Measurements from ENCODE around the gene KCNA3. TPM values are rescaled to one million over a fixed set of nuclear protein-coding genes. Genes with fewer than 3 reads are reported as not detected.
"Not testable (repeated sequence)": the region's sequence is repeated elsewhere in the genome, so short reads cannot be mapped to it uniquely, and the experiment has no call there.

Gene KCNA3
- total RNA-seq, 1 donor from 2014 or later, result 0.90 TPM

DNA sequence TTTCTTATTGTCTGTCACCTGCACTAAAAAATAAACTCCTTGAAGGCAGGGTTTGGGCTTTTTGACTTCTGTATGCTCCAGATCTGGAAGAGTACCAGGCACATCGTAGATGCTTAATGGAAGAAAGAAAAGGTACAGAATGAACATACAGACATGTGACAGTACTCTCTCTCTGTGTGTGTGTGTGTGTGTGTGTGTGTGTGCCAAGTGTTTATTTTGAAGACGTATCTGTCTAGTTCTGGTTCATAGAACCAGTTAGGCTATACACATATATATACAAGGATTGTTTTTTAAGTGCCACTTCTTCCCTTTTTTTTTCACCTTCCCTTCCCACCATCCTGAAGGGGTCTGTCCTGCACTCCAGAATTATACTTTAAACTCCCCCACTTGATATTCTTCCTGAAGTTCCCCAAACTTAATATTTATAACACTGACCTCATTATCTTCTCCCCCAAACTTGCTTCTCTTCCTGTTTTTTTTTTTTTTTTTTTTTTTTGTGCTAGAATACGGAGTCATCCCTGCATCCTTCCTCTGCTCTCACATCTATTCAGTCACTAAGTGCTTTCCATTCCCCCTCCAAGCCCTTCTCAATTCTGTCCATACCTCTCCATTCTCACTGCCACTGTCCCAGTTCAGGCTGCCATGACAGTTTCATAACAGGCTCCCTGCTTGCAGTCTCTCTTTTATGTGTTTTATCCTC lies 5.4 kb upstream of the KCNA3 start:
- DNase-seq (ENCODE audit: low spot score), result no peak

DNA sequence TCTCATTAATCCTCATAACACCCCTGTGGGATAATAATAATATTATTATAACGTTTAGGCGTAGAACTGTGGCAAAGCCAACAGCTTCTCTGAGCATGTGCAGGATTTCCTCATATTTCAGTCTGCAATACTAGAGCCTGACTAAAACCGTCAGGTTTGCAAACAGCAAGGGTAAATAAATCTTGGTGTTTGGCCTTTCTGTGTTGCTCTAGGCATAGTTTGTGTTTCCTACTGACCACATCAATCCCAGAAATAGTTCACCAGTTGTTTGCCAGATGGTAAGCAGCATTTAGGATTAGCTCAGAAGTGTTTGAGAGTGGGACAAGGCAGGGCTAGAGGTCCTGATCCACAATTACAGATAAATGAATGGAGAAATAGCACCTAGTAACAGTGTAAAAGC lies 2.8 kb upstream of the KCNA3 start:
- no peak for DNase-seq (ENCODE audit: low spot score)

DNA sequence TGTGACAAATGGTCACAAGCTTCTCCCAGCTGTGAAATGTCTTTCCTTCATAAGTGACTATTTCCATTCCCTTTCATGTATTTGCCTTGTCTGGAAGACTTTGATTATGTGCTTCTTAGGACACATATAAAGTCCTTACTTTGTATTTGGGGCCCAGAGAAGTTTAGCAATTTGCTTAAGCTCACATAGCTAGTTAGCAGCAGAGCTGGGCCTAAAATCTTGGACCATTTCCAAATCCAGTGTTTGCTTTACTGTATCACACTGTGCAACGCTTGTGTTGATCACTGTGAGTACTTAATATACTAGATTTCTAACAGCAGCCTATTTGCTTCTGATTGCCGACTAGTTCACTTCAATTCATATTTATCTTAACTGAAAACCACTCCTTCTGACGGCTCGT lies 2.2 kb upstream of the KCNA3 start:
- no peak for DNase-seq (ENCODE audit: low spot score)

DNA sequence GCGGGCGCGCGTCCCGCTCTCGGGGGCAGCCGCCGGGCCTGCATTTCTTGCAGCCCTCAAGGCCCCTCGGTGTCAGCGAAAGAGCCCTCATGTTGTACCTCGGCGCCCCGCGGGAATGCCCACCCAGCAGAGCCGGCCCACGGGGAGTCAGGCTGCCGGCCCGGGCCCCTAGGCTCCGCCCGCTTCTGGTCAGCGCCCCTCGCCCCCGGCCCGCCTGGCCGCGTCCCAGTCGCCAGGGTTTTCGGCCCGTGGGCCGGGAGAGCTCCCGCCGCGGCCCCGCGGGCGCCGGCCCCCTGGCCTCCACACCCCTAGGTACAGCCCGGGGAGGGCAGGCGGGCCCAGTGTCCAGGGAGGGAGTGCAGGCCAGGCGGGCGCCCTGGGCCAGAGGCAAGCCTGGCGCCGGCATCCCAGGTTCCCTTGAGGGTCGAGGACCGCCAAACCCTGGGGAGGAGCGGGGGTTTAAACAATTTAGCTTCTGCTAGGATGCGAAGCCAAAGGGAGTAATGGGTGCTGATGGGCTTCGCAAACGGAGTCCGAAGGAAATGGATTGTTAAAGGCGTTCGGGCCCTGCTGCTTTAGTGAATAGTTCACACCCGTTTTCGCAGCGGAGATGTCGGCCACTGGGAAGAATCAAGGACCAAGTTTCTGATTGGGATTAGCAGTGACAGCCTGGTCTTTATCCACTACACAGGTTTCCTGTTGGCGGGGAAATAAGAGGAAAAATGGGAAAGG lies 486 bp upstream of the KCNA3 start:
- no peak for DNase-seq (ENCODE audit: low spot score)

DNA sequence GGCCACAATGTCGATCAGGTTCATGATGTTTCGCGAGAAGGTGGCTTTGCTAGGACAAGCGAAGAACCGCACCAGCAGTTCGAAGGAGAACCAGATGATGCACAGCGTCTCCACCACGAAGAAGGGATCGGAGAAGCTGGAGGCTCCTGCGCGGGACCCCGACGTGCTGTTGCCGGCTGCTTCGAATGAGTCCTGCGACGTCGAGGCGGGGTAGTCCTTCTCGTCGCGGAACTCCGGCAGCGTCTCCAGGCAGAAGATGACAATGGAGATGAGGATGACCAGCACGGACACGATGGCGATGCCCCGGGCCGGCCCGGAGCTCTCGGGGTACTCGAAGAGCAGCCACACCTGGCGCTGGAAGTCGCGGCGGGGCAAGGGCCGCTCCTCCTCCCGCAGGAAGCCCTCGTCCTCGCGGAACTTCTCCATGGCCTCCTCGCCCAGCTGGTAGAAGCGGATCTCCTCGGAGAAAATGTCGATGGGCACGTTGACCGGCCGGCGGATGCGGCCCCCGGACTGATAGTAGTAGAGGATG lies 869 bp downstream of the KCNA3 start:
- DNase-seq (ENCODE audit: low spot score), result no peak

DNA sequence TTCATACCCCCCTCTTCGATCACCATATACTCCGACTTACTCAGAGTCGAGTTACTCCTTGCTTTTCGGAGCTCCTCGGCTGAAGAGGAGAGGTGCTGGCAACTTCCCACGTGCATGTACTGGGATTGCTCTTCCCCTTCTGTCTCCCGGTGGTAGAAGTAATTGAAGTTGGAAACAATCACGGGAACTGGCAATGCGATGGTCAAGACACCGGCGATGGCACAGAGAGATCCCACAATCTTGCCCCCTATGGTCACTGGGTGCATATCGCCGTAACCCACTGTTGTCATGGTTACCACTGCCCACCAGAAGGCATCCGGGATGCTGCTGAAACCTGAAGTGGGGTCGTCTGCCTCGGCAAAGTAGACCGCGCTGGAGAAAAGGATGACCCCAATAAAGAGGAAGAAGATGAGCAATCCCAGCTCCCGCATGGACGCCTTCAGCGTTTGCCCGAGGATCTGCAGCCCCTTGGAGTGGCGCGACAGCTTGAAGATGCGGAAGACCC lies 1.5 kb downstream of the KCNA3 start:
- no peak for DNase-seq (ENCODE audit: low spot score)

DNA sequence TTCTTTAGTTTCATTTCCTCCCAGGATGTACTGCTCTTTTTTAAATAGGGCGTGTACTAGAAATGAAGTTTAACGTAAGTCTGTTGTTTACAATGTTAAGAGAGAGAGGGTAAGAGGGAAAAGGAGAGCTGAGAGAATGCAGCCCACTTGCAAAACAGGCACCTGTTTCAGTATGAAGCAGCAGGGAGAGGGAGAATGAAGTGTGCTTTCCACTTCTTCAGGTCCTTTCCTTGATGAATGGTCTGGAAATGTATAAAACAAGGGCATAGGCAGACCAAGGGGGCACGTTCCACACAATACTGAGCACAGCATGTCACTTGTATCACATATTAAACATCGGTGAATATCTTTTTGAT lies 2.0 kb downstream of the KCNA3 start:
- DNase-seq (ENCODE audit: low spot score), result no peak

DNA sequence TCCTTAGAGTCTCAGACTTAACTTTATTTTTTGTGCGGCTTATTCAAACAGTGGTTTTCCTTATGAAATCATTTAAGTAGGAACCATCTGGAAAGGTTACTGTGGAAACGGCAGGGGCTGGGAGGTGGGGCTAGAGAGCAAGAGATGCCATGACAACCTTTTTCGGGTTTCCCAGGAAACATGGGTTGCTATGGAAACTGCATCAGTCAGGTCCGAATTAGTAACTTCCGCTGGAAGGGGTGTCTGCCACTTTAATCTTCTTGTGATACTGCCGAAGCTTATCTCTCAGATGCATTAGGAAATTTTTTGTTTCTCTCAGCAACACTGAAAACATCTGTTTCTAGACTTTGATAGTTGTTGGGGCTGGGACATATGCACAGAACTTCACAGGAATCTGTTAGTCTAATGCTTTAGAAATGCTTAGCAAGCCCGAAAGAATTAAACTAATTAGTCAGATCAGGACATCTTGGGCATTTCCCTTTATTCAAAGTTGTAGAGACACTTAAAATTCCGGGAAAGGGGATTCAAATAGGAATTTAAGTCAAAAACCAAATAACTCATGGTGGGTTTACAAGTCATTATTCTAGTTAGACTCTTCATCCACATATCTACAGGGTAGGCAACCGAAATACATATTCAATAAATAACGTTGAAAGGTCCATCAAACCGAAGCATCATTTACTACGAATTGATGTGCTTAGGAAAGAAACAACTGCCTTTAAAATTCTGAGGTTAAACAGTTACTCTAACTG lies 2.6 kb downstream of the KCNA3 start:
- DNase-seq (ENCODE audit: low spot score), result no peak

DNA sequence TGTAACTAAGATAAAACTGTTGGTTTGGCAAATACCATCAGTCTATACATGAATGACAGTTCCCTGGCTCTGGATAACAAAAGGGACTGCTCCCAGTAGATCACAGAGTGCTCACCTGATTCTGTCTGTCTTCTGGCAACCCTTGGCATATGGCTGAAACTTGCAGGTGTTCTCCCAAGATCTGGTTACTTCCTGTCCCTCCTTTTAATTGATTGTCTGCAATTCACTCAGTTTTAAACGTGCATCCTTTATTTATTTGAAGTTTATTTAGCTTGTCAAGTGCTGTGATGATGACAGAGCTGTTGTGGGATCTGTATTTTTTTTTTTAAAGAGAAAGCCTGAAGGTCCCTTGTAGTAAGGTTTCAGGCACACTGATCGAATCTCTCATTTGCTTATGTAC lies 3.4 kb downstream of the KCNA3 start:
- DNase-seq (ENCODE audit: low spot score), result no peak

- no peak for DNase-seq (ENCODE audit: low spot score)
Measured at GRCh38 chr1:110668549-110668948, 6.2 kb downstream of the KCNA3 start.

GRCh38 chr1:110667776-110668175 lies 7.0 kb downstream of the KCNA3 start:
- no peak for DNase-seq (ENCODE audit: low spot score)

DNA sequence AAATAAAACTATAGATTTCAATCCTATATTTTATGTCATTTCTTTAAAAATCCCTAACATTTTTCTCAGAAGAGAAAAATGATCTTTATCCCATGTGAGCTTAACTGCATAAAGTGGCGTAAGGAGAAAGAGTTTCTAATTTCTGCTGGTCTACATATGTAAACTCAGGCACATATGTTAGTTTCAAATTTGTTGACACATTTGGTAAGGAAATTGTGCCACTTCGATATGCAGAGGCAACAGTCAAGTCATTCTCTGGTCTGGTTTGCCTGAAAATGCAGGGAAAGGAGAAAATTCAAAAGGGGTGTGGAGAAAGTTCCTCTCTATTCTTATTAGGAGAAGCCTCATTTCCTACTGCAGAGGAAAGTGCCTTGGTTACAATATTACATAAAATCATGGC lies 11.5 kb downstream of the KCNA3 start:
- DNase-seq (ENCODE audit: low spot score), result no peak

DNA sequence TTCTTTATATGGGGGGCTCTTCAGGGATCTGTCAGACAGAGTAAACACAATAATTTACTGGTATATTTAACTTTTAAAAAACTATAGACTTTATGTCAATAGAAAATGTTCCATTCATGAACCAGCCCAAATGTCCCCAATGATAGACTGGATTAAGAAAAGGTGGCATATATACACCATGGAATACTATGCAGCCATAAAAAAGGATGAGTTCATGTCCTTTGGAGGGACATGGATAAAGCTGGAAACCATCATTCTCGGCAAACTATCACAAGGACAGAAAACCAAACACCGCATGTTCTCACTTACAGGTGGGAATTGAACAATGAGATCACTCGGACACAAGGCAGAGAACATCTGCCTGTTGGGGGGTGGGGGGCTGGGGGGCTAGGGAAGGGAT lies 15.2 kb downstream of the KCNA3 start:
- not testable (repeated sequence) for DNase-seq (ENCODE audit: low spot score)

GRCh38 chr1:110657351-110657750 lies 17.4 kb downstream of the KCNA3 start:
- no peak for DNase-seq (ENCODE audit: low spot score)

GRCh38 chr1:110650609-110651008 lies 24.1 kb downstream of the KCNA3 start:
- no peak for DNase-seq (ENCODE audit: low spot score)

DNA sequence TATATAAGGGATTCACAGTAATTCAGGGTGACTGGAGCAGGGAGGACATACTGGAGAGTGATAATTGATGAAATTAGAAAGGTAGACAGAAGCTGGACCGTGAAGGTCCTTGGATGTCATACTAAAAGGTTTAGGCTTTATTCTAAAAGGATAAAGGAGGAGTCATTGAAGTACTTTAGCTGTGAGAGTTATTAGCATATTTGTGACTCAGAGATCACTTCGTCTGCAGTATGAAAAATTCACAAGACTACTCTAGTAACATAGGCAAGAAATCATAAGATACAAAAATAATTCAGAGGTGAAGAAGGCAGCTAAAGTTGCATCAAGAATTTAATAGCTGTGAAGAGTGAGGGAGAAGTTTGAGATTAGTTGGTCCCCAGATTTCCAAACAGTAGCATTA lies 26.3 kb downstream of the KCNA3 start:
- DNase-seq (ENCODE audit: low spot score), result no peak

- no peak for DNase-seq (ENCODE audit: low spot score)
Measured at GRCh38 chr1:110647254-110647891, 27.4 kb downstream of the KCNA3 start.

DNA sequence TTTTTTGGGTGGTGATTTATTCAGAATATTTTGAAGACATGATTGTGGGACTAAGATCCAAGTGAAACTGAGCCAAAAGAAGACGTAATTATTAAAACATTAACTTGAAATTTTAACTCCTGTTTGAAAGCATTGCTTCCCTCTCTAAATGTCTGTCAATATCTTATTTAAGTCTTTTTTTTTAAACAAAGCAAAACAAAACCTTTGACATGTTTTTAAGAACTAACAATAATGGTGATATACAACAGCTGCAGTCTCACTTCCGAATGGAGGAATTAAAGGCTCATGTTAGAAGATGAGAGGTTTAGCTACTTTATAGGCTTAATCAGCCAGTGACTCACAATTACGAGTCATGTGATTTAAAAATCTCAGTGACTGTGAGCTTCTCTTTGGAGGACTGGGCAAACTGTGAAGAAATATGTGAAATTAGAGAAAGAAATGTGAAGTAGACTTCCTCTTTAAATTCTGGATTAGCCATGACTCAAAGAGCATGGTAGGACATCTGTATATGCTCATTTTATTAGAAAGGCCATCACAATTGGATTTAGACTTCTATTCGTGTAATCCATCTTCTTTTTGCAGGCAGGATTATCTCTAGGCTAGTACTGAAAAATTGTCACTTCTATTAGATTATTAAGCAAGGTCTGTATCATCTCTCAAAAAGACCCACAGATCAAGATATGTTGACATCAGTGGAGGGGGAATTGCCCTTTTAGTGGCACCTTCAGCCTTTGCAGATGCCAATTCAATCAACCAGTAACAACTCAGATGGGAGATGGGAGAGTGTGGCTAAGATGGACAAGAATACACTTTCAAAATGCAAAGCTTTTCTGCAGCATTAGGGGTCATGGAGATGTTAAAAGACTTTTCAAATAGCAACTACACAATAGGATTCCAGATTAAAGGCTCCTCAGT lies 28.7 kb downstream of the KCNA3 start:
- DNase-seq (ENCODE audit: low spot score), result no peak

- DNase-seq (ENCODE audit: low spot score), result no peak
Measured at GRCh38 chr1:110645211-110645610, 29.5 kb downstream of the KCNA3 start.

- no peak for DNase-seq (ENCODE audit: low spot score)
Measured at GRCh38 chr1:110643879-110644472, 30.8 kb downstream of the KCNA3 start.
